NCI-H524 (cell line): ENCODE results near the gene EEF2.
A peak's percentile ranks its signal among the peaks of the same experiment; 100 is the strongest.
"Not testable (repeated sequence)": the region's sequence is repeated elsewhere in the genome, so short reads cannot be mapped to it uniquely, and the experiment has no call there.

Source experiments
- DNase-seq, 2 experiments: peaks; one replicate each; lab custom pipeline; 2025; lab: John Stamatoyannopoulos, UW

Gene EEF2

DNA sequence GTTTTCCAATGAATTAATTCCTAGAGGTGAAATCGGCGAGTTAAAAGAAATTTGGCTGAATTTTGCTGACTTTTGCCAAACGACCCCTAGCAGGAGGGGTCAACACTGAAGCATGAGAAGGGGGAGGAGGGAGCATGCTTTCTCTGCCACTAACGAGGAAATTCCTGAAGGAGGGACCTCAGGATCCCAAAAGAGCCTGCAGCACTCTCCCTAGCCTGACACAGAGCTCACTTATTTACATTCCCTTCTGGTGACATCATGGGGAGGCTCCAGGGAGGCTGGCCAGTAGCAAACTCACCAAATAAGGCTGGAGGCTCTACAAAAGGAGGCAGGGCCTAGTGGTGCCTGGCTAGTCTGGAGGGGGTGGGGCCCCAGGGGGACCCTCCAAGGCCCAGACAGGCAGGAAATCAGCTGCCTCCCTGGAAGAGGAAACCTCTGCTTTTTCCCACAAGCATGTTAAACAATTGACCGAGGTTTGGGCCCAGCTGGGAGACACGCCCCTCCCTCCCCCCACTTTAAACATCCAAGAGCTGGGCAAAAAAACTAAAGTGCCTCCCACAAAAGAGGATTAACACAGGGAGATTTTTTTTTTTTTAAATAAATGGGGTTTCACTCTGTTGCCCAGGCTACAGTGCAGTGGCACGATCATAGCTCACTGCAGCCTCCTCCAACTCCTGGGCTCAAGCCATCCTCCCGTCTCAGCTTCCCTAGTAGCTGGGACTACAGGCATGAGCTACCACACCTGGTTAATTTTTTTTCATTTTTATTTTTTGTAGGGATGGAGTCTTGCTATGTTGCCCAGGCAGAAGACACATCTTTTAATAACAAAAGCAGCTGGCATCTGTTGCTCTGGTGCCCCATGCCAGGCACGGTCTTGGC lies 16.5 kb downstream of the EEF2 start:
- DNase-seq: no peak

GRCh38 chr19:3967983-3968382 lies 17.3 kb downstream of the EEF2 start:
- not testable (repeated sequence) for DNase-seq

GRCh38 chr19:3966051-3967017 lies 18.9 kb downstream of the EEF2 start:
- no peak for DNase-seq

GRCh38 chr19:3964256-3965194 lies 20.7 kb downstream of the EEF2 start:
- DNase-seq: no peak

DNA sequence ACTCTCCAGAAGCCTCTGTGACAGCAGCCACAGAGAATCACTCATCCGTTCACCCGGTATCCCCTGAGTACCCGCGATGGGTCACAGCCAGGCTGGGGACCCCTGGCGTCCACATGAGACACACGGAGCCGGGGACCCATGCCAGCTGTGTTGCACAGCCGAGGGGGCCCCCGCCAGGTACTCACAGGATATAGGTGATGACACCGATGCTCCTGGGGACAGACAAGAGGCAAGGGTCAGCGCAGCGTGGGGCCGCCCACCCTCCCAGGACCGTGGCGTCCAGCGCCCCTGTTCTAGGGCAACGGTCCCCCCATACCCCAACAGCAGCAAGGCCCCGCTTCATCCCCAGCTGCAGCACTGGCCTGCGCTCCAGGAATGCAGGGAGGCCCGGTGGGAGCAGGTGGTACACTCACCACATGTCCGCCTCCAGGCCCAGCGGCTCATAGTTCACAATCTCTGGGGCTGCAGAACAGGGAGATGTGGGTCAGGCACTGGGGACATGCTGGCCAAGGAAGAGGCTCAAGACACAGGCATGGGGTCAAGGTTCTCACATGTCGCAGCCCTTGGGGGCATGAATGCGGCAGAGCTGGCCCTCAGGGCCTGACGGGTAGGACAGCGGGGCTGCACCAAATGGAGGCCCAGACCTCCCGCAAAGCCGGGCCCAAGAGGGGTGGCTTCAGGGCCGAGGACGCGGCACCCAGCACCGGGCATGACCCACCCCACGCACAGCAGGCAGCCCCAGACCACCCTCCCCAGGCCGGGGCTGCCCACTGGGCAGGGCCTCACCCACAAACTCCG lies 21.6 kb downstream of the EEF2 start:
- no peak for DNase-seq

DNA sequence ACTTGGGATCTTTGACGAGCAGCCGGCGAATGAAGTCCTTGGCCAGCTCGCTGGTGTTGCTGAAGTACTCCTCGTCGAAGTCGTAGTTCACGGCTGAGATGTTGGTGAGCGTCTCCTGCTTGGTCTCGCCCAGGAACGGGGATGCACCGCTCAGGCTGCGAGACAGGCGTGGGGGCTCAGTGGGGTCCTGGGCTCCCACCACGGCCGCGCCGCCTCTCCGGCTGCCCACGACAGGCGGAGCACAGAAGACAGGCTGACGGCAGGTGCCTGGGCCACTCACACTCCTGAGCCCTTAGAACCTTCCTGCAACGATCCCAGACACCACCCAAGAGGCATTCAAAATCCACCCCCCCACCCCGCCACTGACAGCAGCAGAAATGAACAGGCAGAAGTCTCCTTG lies 24.3 kb downstream of the EEF2 start:
- DNase-seq: no peak

GRCh38 chr19:3959766-3960131 lies 25.5 kb downstream of the EEF2 start:
- DNase-seq: no peak

DNA sequence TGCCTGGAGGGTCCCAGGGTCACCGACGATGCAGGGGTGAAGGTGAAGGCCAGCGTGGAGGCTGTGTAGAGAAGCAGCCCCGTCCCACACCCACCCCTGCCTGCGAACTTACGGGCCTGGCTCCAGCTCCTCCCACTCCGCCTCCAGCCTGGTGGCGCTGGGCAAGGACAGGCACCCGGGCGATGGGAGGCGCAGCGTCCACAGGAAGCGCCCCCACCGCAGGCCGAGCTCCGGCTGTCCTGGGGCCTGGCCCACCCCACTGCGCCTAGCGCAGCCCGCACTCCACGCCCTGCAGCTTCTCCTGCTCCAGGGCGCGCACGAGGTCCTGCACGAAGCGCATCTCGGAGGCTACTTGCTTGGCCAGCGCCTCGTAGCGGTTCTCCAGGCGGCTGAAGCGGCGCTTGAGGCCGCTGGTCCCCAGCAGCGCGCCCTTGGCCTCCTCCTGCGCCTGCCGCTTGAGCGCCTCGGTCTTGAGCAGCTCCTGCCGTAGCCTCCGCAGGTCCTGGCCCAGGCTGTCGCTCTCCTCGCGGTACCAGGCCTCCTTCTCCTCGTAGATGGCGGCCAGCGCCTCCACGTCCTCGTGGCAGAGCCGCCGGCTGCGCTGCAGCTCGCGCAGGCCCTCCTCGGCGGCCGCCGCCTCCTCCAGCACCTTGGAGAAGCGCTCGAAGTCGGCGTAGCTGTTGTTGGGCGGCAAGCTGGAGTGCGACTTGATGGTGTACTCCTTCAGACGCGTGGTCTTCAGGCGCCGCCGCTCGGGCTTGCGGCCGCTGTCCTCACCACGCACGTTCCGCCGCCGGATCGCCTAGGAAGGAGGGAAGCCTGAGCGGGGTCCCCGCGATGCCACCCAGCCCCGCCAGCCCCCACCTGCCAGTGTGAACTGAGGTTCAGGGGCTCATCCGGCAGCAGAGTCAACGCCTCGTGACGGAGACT lies 26.2 kb downstream of the EEF2 start:
- no peak for DNase-seq

DNA sequence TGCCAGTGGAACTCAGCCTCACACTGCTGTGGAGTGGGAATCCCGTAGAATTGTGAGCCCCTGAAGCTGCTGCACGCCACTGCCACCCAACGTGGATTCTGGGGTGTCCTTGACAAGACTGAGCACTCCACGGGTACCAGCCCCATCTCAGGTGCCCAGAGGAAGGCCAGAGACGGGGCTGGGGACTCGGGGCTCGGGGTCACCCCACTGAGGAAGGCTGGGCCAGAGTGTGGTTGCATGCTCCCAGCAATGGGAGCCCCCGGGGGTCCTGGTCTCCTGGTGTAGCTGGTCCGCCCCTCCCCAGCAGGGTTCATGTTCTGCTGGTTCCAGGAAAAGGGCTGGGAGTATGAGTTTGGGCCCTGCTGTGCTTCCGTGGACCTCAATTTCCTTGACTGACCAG lies 29.6 kb downstream of the EEF2 start:
- no peak for DNase-seq

GRCh38 chr19:3955276-3955675 lies 30.0 kb downstream of the EEF2 start:
- DNase-seq: not testable (repeated sequence)

DNA sequence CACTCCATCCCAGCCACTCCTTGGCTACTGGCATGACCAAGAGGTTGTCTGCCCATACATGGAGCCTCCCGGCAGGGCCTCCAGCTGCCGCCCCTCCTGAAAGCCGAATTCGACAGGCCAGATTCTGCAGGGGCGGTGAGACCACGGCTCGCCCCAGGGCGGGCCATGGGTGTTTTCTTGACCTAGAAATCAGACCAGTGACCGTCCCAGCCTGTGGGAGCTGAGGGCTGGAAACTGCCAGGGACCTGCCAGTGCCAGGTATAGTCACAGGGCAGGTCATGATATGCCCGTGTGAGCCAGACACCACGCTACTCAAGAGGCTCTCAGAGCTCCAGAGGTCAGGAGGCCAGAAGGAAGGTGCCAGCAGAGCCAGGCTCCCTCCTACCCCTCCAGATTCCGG lies 31.2 kb downstream of the EEF2 start:
- DNase-seq: no peak

DNA sequence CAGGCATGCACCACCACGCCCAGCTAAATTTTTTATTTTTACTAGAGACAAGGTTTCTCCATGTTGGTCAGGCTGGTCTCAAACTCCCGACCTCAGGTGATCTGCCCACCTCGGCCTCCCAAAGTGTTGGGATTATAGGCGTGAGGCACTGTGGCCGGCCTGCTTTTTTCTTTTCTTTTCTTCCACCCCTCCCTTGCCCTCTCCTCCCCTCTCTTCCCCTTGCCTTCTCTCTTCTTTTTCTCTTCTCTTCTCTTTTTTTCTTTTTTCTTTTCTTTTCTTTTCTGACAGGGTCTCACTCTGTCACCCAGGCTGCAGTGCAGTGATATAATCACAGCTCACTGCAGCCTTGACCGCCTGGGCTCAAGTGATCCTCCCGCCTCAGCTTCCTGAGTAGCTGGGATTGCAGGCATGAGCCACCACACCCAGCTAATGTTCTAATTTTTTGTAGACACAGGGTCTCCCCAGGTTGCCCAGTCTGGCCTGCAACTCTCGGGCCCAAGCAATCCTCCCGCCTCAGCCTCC lies 32.4 kb downstream of the EEF2 start:
- DNase-seq: not testable (repeated sequence)

GRCh38 chr19:3950871-3951861 lies 34.1 kb downstream of the EEF2 start:
- DNase-seq: peak in 1 of 2 experiments; percentile 41

DNA sequence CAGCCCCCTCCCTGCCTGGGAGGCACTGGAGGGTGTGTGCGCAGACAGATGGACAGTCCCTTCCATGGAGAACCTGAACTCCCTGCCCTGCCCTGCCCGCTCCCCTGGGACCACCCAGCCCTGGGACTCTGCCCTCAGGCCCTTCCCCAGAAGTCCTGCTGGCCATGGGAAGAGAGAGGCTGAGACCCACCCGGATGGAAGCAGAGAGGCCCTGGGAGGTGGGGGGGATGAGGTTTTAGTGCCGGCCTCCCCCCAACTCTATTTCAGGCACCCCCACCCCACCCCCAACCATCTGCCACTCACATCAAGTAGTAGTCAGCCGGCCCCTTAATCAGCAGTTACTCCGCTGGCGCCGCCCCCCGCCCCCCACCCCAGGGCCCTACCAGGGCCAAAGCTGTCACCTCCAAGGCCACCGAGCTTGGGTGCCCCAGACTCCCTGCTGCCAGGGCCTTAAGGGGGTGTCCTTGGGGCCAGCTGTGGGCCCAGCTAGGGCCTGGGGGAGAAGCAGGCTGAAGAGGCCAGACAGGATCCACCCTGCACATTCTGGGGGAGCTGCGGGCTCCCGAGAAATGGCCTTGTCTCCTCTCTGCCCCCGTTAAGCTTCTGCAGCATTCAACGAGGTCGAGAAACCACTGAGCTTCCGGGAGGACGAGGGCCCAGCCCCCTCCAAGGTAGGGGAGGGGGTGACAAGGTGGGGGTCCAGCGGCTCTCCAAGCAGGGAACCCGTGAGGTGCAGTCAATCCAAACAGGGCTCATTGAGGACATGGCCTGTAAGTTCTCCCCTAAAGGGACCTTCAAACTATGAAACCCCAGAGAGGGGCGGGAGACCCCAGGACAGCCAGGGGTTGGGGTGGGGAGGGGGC lies 35.0 kb downstream of the EEF2 start:
- DNase-seq: peak; percentile 59 to 83

DNA sequence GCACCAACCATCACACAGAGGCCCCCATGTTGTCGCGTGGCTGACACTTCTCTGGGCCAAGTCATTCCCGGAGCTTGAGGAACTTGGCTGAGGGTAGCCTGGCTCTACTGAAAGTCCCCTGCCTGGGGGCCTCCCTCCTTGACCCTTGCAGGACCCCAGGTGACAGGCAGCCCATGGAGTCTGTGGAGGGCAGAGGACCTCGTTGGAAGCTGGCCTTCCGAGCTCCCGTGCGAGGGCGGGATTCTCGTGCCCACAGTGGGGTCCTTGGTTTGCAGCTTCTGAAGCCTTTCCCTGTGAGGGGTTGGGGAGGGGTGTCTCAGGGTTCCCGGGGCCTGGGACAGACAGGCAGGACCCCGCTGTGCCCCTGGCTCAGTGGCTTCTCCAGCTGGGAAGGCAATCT lies 36.0 kb downstream of the EEF2 start:
- DNase-seq: no peak

GRCh38 chr19:3947316-3947933 lies 37.8 kb downstream of the EEF2 start:
- DNase-seq: not testable (repeated sequence)

GRCh38 chr19:3945838-3946237 lies 39.4 kb downstream of the EEF2 start:
- no peak for DNase-seq
